Activated CD8-positive, alpha-beta T cell treated with anti-CD3 and anti-CD28 coated beads for 36 hours (primary cell): ENCODE measurements around the gene SKAP1. TPM values are rescaled to one million over a fixed set of nuclear protein-coding genes. Genes with fewer than 3 reads are reported as not detected.
"Not testable (repeated sequence)": the region's sequence is repeated elsewhere in the genome, so short reads cannot be mapped to it uniquely, and the experiment has no call there.

Experiments used
- ATAC-seq: fragments of 200-7000 bp; cut with Tn5 transposase; one replicate; pipeline ENCODE4 v1.10.0; 2021; ENCODE audit warnings: mild to moderate bottlenecking, moderate library complexity
- CTCF ChIA-PET: fragments of 350-600 bp; sonication (Branson Sonifier 250); formaldehyde crosslinking; loops from one replicate; lab custom pipeline; 2021; ENCODE audit warnings: antibody characterized with exemption; lab: Charles Lee
- POLR2A ChIA-PET: fragments of 350-600 bp; sonication (Branson Sonifier 250); formaldehyde crosslinking; loops from one replicate; lab custom pipeline; 2021; ENCODE audit warnings: antibody characterized with exemption; lab: Charles Lee
- DNase-seq: peaks from one replicate; pipeline ENCODE4 v3.0.0-alpha.2; 2020
- H3K27ac Mint-ChIP-seq: one replicate; pipeline ENCODE4 v1.8.0; 2021; ENCODE audit warnings: mild to moderate bottlenecking, mixed read lengths
- H3K27me3 Mint-ChIP-seq: one replicate; pipeline ENCODE4 v1.8.0; 2021; ENCODE audit warnings: mixed read lengths
- H3K36me3 Mint-ChIP-seq: one replicate; pipeline ENCODE4 v1.8.0; 2021; ENCODE audit warnings: low read depth, mixed read lengths
- H3K4me1 Mint-ChIP-seq: one replicate; pipeline ENCODE4 v1.8.0; 2021; ENCODE audit warnings: low read depth, mixed read lengths
- H3K4me3 Mint-ChIP-seq: one replicate; pipeline ENCODE4 v1.8.0; 2021; ENCODE audit warnings: mild to moderate bottlenecking, moderate library complexity, mixed read lengths
- H3K9me3 Mint-ChIP-seq: one replicate; pipeline ENCODE4 v1.8.0; 2021; ENCODE audit warnings: mixed read lengths
- intact Hi-C: fragments of 100-400 bp; cut with micrococcal nuclease; formaldehyde crosslinking; loops from one replicate; pipeline ENCODE4 v1.10.0; 2022
- total RNA-seq, 2 experiments: library from RNA; stranded (reverse); gene quantifications; one replicate each; pipeline ENCODE4 v1.2.3, GENCODE V29; 2021
- TF ChIP-seq, protein P1 (sequence below): fragments of 200-600 bp; IDR thresholded peaks from one replicate; pipeline ENCODE4 v1.8.0; 2022; ENCODE audit warnings: antibody characterized with exemption, mild to moderate bottlenecking

SKAP1 gene
- total RNA-seq, 2 experiments from 2014 or later: 73.9 to 81.3 TPM

DNA sequence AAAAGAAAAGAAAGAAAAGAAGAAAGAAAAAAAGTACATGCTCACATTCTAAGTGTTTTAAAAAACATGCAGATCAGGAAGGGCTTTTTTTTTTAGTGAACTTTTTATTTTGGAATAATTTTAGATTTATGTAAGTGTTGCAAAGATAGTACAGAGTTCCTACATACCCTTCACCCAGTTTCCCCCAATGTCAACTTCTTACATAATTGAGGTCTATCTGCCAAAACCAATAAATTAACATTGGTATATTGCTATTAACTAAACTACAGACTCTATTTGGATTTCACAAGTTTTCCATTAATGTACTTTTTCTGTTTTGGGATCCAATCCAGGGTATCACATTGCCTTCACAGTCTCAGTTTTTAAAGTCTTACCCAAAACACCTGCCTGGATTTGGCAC lies 81.7 kb downstream of the SKAP1 start:
- Mint-ChIP-seq H3K4me3 (no peak overlapping the region), H3K36me3 (peaks cover 22% of the 10 kb centered on the region), H3K27ac (no peak overlapping the region), H3K27me3 (no peaks in the 10 kb centered on the region), H3K4me1 (peaks cover 8% of the 10 kb centered on the region), H3K9me3 (no peaks in the 10 kb centered on the region)
- intact Hi-C loops: no loop called here
- no peak for DNase-seq
- ChIA-PET CTCF (interaction anchor here (1.1 to 8.7 kb wide), 4 partner anchors 12 to 245 kb away, joined by 4 to 63 read pairs (median 6); partner anchors contain the start of gene HOXB5), POLR2A (no interaction called here)
- TF ChIP-seq, protein P1, sequence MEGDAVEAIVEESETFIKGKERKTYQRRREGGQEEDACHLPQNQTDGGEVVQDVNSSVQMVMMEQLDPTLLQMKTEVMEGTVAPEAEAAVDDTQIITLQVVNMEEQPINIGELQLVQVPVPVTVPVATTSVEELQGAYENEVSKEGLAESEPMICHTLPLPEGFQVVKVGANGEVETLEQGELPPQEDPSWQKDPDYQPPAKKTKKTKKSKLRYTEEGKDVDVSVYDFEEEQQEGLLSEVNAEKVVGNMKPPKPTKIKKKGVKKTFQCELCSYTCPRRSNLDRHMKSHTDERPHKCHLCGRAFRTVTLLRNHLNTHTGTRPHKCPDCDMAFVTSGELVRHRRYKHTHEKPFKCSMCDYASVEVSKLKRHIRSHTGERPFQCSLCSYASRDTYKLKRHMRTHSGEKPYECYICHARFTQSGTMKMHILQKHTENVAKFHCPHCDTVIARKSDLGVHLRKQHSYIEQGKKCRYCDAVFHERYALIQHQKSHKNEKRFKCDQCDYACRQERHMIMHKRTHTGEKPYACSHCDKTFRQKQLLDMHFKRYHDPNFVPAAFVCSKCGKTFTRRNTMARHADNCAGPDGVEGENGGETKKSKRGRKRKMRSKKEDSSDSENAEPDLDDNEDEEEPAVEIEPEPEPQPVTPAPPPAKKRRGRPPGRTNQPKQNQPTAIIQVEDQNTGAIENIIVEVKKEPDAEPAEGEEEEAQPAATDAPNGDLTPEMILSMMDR: no peak
- ATAC-seq: no peak

DNA sequence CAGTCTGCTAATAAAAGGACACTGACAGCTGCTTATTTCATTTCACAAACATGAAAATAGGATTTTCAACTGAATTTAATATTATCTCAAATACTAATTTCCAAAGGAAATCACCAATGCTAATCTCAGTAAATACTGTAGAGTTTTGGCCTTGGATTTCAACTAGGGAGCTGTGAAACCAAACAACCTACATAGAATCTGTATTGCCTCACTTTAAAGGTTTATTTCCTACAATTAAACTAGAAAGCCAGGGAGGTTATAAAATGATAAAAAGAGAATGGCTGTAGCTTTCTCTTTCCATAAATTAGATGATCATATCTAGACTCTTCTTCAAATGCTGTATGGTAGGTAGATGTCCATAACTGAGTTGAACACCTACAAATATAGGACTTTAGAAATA lies 82.8 kb downstream of the SKAP1 start:
- ATAC-seq (no peak), DNase-seq (no peak)
- H3K4me1 Mint-ChIP-seq: peaks cover 3% of the 10 kb centered on the region
- H3K9me3 Mint-ChIP-seq: no peaks in the 10 kb centered on the region
- peaks cover 27% of the 10 kb centered on the region for H3K36me3 Mint-ChIP-seq
- intact Hi-C loops: no loop called here
- no peaks in the 10 kb centered on the region for H3K27me3 Mint-ChIP-seq
- no peak overlapping the region for H3K4me3 Mint-ChIP-seq
- ChIA-PET POLR2A (interaction anchor here (0.6 kb wide), 1 partner anchor 78 kb away, joined by 3 read pairs; no protein-coding TSS in a partner anchor), CTCF (interaction anchor here (1.0 to 8.7 kb wide), 5 partner anchors 11 to 246 kb away, joined by 3 to 63 read pairs (median 4); partner anchors contain the start of gene HOXB5)
- H3K27ac Mint-ChIP-seq: no peak overlapping the region
- TF ChIP-seq, protein P1: no peak

DNA sequence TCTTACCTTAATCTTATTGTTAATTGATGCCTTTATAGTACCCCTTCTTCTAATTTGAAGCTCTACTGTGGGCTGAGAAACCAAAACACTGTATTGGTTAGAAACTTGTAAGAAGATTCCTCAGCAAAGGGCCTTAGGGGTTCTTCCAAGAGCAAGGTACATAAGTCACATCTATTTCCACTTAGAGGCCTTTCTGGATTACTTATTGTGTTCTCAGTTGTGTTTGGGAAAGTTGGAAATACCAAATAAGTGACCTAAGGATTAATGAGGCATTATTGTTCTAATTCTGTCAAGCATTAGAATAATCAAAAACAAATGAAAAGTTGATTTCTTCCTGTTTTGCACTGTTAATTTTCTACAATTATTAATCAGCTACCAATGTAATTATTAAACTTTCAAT lies 85.8 kb downstream of the SKAP1 start:
- ATAC-seq (no peak), DNase-seq (no peak)
- no peaks in the 10 kb centered on the region for H3K27me3 Mint-ChIP-seq
- peaks cover 24% of the 10 kb centered on the region for H3K36me3 Mint-ChIP-seq
- H3K4me3 Mint-ChIP-seq: no peak overlapping the region
- no peaks in the 10 kb centered on the region for H3K9me3 Mint-ChIP-seq
- no peak overlapping the region for H3K27ac Mint-ChIP-seq
- intact Hi-C loops: no loop called here
- CTCF ChIA-PET: interaction anchor here (0.8 to 8.7 kb wide), 5 partner anchors 8 to 249 kb away, joined by 3 to 63 read pairs (median 3); partner anchors contain the start of gene HOXB5
- POLR2A ChIA-PET: no interaction called here
- TF ChIP-seq, protein P1: no peak
- H3K4me1 Mint-ChIP-seq: peaks cover 3% of the 10 kb centered on the region

DNA sequence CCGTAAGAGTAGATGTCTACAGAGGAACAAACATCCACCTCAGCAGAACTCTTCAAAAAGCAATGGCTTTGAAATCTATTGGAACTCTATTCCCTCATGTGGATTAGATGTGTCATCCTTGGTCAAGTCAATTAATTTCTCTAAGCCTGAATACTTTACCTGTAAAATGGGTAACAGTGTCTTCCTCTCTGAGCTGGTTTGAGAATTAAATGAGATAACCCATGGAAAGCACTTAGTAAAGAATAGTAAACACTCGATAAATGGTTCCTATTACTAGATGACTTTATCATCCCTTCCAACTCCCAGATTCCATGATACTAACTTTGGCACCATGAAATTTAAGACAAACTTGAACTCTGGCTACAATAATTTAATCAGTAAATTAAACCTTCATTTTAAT lies 89.1 kb downstream of the SKAP1 start:
- POLR2A ChIA-PET: interaction anchor here (0.6 kb wide), 1 partner anchor 214 kb away, joined by 3 read pairs; no protein-coding TSS in a partner anchor

DNA sequence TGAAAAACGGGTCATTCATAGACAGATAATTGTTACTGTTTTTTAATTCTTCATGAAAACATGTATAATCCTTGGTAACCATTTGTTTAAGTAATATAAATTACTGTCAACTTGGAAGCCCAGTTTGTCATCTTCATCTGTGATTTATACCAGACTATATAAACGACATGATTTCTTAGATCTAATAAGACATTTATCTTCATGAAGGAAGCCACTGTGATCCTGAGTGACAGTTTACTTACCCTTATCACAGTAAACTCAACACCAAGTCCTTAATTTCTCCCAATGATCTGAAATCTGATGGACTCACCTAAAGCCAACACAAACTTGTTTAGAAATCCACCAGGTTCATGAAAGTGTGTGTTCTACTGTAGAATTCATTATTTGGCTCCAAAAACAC lies 91.3 kb downstream of the SKAP1 start:
- intact Hi-C loops: no loop called here
- DNase-seq: no peak
- Mint-ChIP-seq H3K9me3 (no peaks in the 10 kb centered on the region), H3K36me3 (peaks cover 7% of the 10 kb centered on the region), H3K27me3 (no peaks in the 10 kb centered on the region), H3K4me3 (no peak overlapping the region), H3K27ac (no peak overlapping the region), H3K4me1 (peaks cover 9% of the 10 kb centered on the region)
- ChIA-PET POLR2A (interaction anchor here (0.6 kb wide), 1 partner anchor 244 kb away, joined by 3 read pairs; no protein-coding TSS in a partner anchor), CTCF (interaction anchor here (0.6 to 6.7 kb wide), 6 partner anchors 13 to 254 kb away, joined by 3 to 29 read pairs (median 6); partner anchors contain the start of gene HOXB5)
- ATAC-seq: no peak
- TF ChIP-seq, protein P1: no peak

More for the DNA sequence above, 89.1 kb downstream of the SKAP1 start:
- ATAC-seq (no peak), DNase-seq (no peak)
- CTCF ChIA-PET: interaction anchor here (1.0 to 6.7 kb wide), 7 partner anchors 11 to 278 kb away, joined by 3 to 29 read pairs (median 4); partner anchors contain the start of gene HOXB5
- H3K9me3 Mint-ChIP-seq: no peaks in the 10 kb centered on the region
- H3K27me3 Mint-ChIP-seq: no peaks in the 10 kb centered on the region
- no peak overlapping the region for H3K27ac Mint-ChIP-seq
- peaks cover 19% of the 10 kb centered on the region for H3K36me3 Mint-ChIP-seq
- intact Hi-C loops: no loop called here
- TF ChIP-seq, protein P1: no peak
- H3K4me3 Mint-ChIP-seq: no peak overlapping the region
- H3K4me1 Mint-ChIP-seq: peaks cover 8% of the 10 kb centered on the region

DNA sequence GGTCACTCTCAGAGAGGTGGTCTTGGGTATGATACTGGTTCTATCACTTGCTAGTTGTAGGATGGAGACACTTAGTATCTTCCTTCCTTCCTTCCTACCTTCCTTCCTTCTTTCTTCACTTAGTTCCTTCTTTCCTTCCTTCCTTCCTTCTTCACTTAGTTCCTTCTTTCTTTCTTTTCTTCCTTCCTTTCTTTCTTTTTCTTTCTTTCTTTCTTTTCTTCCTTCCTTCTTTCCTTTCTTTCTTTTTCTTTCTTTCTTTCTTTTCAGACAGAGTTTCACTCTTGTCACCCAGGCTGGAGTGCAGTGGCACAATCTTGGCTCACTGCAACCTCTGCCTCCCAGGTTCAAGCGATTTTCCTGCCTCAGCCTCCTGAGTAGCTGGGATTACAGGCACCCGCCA lies 92.1 kb downstream of the SKAP1 start:
- DNase-seq: not testable (repeated sequence)

More for the DNA sequence above, 92.1 kb downstream of the SKAP1 start:
- POLR2A ChIA-PET, H3K9me3 Mint-ChIP-seq, H3K27me3 Mint-ChIP-seq, H3K4me3 Mint-ChIP-seq, ATAC-seq, H3K36me3 Mint-ChIP-seq, intact Hi-C loops: not testable (repeated sequence)
- Mint-ChIP-seq H3K27ac (peak overlapping the region; percentile 2), H3K4me1 (peaks cover 13% of the 10 kb centered on the region)
- CTCF ChIA-PET: interaction anchor here (0.6 to 6.7 kb wide), 5 partner anchors 60 to 255 kb away, joined by 3 to 29 read pairs (median 4); partner anchors contain the start of gene HOXB5
